Sigmoid colon (tissue), 7 donors: ENCODE measurements around the gene CAV3. TPM values are rescaled to one million over a fixed set of nuclear protein-coding genes. Genes with fewer than 3 reads are reported as not detected.
"Not testable (repeated sequence)": the region's sequence is repeated elsewhere in the genome, so short reads cannot be mapped to it uniquely, and the experiment has no call there.

Experiments used
- DNase-seq: peaks from one replicate; pipeline ENCODE4 v3.0.0-alpha.2; 2019
- H3K27ac ChIP-seq, 4 donors: fragments of 200-600 bp; sonication (generic); one replicate each; pipeline ENCODE4 v1.5.1; 2016 to 2019; ENCODE audit warnings: mild to moderate bottlenecking in 1 of 4
- H3K27me3 ChIP-seq, 3 donors: fragments of 200-600 bp; sonication (generic); one replicate each; pipeline ENCODE4 v1.5.1; 2019; ENCODE audit warnings: mild to moderate bottlenecking in 1 of 3
- H3K36me3 ChIP-seq, 4 donors: fragments of 200-600 bp; sonication (generic); one replicate each; pipeline ENCODE4 v1.5.1; 2016 to 2019
- H3K4me1 ChIP-seq, 4 donors: fragments of 200-600 bp; sonication (generic); one replicate each; pipeline ENCODE4 v1.5.1; 2017 to 2019
- H3K4me3 ChIP-seq, 4 donors: fragments of 200-600 bp; sonication (generic); one replicate each; pipeline ENCODE4 v1.5.1; 2017 to 2019; ENCODE audit warnings: mild to moderate bottlenecking in 2 of 4, moderate library complexity in 1 of 4
- H3K9me3 ChIP-seq, 4 donors: fragments of 200-600 bp in 3 of 4; sonication (generic) in 3 of 4; one replicate each; pipeline versions ENCODE4 v1.5.1 to v1.6.1; 2013 to 2019
- CTCF ChIP-seq, 4 experiments: fragments of 450-650 bp in 3 of 4; fragments of 200-600 bp in 1 of 4; IDR thresholded peaks; one replicate each; pipeline ENCODE4 v1.5.1; 2016 to 2019; ENCODE audit warnings: antibody characterized with exemption in 4 of 4, mild to moderate bottlenecking in 3 of 4, moderate library complexity in 2 of 4
- EP300 ChIP-seq, 4 donors: sonication (generic); formaldehyde crosslinking; IDR thresholded peaks; one replicate each; pipeline ENCODE4 v1.6.1; 2017; ENCODE audit warnings: antibody characterized with exemption in 4 of 4
- POLR2A ChIP-seq, 2 donors: fragments of 450-650 bp; IDR thresholded peaks; one replicate each; pipeline ENCODE4 v1.6.1; 2016; ENCODE audit warnings: antibody characterized with exemption in 2 of 2, mild to moderate bottlenecking in 2 of 2, moderate library complexity in 2 of 2
- POLR2AphosphoS5 ChIP-seq, 4 donors: sonication (generic); formaldehyde crosslinking; IDR thresholded peaks; one replicate each; pipeline ENCODE4 v1.6.1; 2017; ENCODE audit warnings: antibody characterized with exemption in 4 of 4
- WGBS, 2 donors: extraction: QIAGEN DNeasy Blood & Tissue Kit; methylation state at CpG; one replicate each; pipeline ENCODE4 v1.1.7; 2013; 5-methylcytosine and 5-hydroxymethylcytosine counted together
- intact Hi-C: fragments of 100-400 bp; cut with DNase I; formaldehyde crosslinking; loops from one replicate; pipeline ENCODE4 v1.15.1; 2023
- polyA plus RNA-seq, 3 donors: library from polyadenylated mRNA; stranded (reverse); fragments of 200-250 nt; gene quantifications; one replicate each; pipeline ENCODE4 v1.2.3, GENCODE V29; 2013
- total RNA-seq, 4 donors: library from RNA; depleted of rRNA; stranded (reverse); fragments of >200 nt; gene quantifications; one replicate each; pipeline ENCODE4 v1.1.0, GENCODE V29; 2016
- donor health status: healthy with polysubstance abuse.
- donor health status: Bipolar disorder and iron deficiency.
- donor health status: healthy.

Gene CAV3
- total RNA-seq (not detected), polyA plus RNA-seq (under 1 TPM in 2 of 3 donors, not detected in 1; 0.06 to 0.60 TPM)

- Histone ChIP-seq H3K36me3 (no peaks in the 10 kb centered on the region), H3K4me3 (no peak within 1 kb of the TSS), H3K27ac (no peak within 1 kb of the TSS), H3K27me3 (no peaks in the 10 kb centered on the region), H3K4me1 (no peaks in the 10 kb centered on the region), H3K9me3 (no peaks in the 10 kb centered on the region)
- intact Hi-C loops = no loop called here
- DNase-seq = no peak
- no peak for TF ChIP-seq CTCF (IDR thresholded peaks at IDR 0.05)
- TF ChIP-seq EP300 (IDR thresholded peaks at IDR 0.05) = no peak
- TF ChIP-seq POLR2AphosphoS5 (IDR thresholded peaks at IDR 0.05) = no peak
- no peak for TF ChIP-seq POLR2A (IDR thresholded peaks at IDR 0.05)
- WGBS, 2 donors = 72 to 78% methylated on average over 23 of the region's 23 CpGs
Observed at GRCh38 chr3:8733332-8734094, at the start of gene CAV3. Gene CAV3, plus strand, starts transcription at chr3:8733802. Its CDS starts 75 bp downstream, at chr3:8733877.

GRCh38 chr3:8684992-8685391 lies 48.6 kb upstream of the CAV3 start:
- H3K36me3 ChIP-seq, H3K4me1 ChIP-seq, H3K4me3 ChIP-seq, intact Hi-C loops, H3K27ac ChIP-seq, DNase-seq, H3K9me3 ChIP-seq: not testable (repeated sequence)
- 70 to 89% methylated on average over 6 of the region's 6 CpGs for WGBS, 2 donors
- peaks cover 0 to 12% (median 0%) of the 10 kb centered on the region in 3 donors for H3K27me3 ChIP-seq

GRCh38 chr3:8691295-8691694 lies 42.3 kb upstream of the CAV3 start:
- intact Hi-C loops, H3K4me3 ChIP-seq: not testable (repeated sequence)
- 63 to 76% methylated on average over 9 of the region's 9 CpGs for WGBS, 2 donors

GRCh38 chr3:8702560-8702959 lies 31.0 kb upstream of the CAV3 start:
- intact Hi-C loops = no loop called here
- no peaks in the 10 kb centered on the region for H3K27me3 ChIP-seq
- no peaks in the 10 kb centered on the region for H3K4me1 ChIP-seq
- 33 to 45% methylated on average over 3 of the region's 3 CpGs for WGBS, 2 donors
- H3K36me3 ChIP-seq = no peaks in the 10 kb centered on the region
- DNase-seq = no peak
- no peak for TF ChIP-seq POLR2A (IDR thresholded peaks at IDR 0.05)
- TF ChIP-seq POLR2AphosphoS5 (IDR thresholded peaks at IDR 0.05) = no peak
- no peak for TF ChIP-seq CTCF (IDR thresholded peaks at IDR 0.05)
- TF ChIP-seq EP300 (IDR thresholded peaks at IDR 0.05) = no peak
- peaks cover 0 to 3% (median 0%) of the 10 kb centered on the region in 4 donors for H3K9me3 ChIP-seq
- H3K27ac ChIP-seq = no peak overlapping the region
- no peak overlapping the region for H3K4me3 ChIP-seq

More at GRCh38 chr3:8691295-8691694, 42.3 kb upstream of the CAV3 start:
- H3K27me3 ChIP-seq, H3K4me1 ChIP-seq, H3K27ac ChIP-seq, DNase-seq, H3K36me3 ChIP-seq, H3K9me3 ChIP-seq: not testable (repeated sequence)

- no peaks in the 10 kb centered on the region for H3K36me3 ChIP-seq
- no peaks in the 10 kb centered on the region for H3K4me1 ChIP-seq
- WGBS, 2 donors = 64 to 78% methylated on average over 3 of the region's 3 CpGs
- H3K4me3 ChIP-seq = no peak overlapping the region
- no peak overlapping the region for H3K27ac ChIP-seq
- no peaks in the 10 kb centered on the region for H3K9me3 ChIP-seq
- no peak for TF ChIP-seq POLR2AphosphoS5 (IDR thresholded peaks at IDR 0.05)
- no peak for TF ChIP-seq POLR2A (IDR thresholded peaks at IDR 0.05)
- no peak for TF ChIP-seq EP300 (IDR thresholded peaks at IDR 0.05)
- no peak for TF ChIP-seq CTCF (IDR thresholded peaks at IDR 0.05)
- H3K27me3 ChIP-seq = no peaks in the 10 kb centered on the region
- DNase-seq = no peak
- intact Hi-C loops = no loop called here
Observed at GRCh38 chr3:8705575-8705974, 28.0 kb upstream of the CAV3 start.

- no peaks in the 10 kb centered on the region for H3K9me3 ChIP-seq
- DNase-seq = no peak
- no peak overlapping the region for H3K4me3 ChIP-seq
- H3K27me3 ChIP-seq = no peaks in the 10 kb centered on the region
- 64 to 72% methylated on average over 5 of the region's 5 CpGs for whole genome bisulfite sequencing, 2 donors
- TF ChIP-seq CTCF (IDR thresholded peaks at IDR 0.05) (no peak), EP300 (IDR thresholded peaks at IDR 0.05) (no peak), POLR2AphosphoS5 (IDR thresholded peaks at IDR 0.05) (no peak)
- no peak overlapping the region for H3K27ac ChIP-seq
- H3K4me1 ChIP-seq = no peaks in the 10 kb centered on the region
- intact Hi-C loops = no loop called here
- no peaks in the 10 kb centered on the region for H3K36me3 ChIP-seq
Observed at GRCh38 chr3:8709287-8709686, 24.3 kb upstream of the CAV3 start.
